Body of pancreas (tissue), 4 donors: Measurements from ENCODE around the gene CASTOR1. TPM values are rescaled to one million over a fixed set of nuclear protein-coding genes. Genes with fewer than 3 reads are reported as not detected.

Experiments
- ATAC-seq: fragments of 150-250 bp; one replicate; pipeline ENCODE4 v1.9.1; 2016
- DNase-seq, 4 donors: peaks; one replicate each; pipeline ENCODE4 v3.0.0-alpha.2; 2019
- H3K27ac ChIP-seq, 4 donors: fragments of 200-600 bp; sonication (generic); 1 replicate in 3 of 4; 2 replicates in 1 of 4; pipeline versions ENCODE4 v1.5.1 to v1.6.1; 2016 to 2019; ENCODE audit warnings: mild to moderate bottlenecking in 1 of 4, mixed read lengths in 1 of 4, moderate library complexity in 1 of 4
- H3K27me3 ChIP-seq, 2 donors: fragments of 200-600 bp; sonication (generic); one replicate each; pipeline ENCODE4 v1.6.0; 2016; ENCODE audit warnings: mild to moderate bottlenecking in 1 of 2
- H3K36me3 ChIP-seq, 2 donors: fragments of 200-600 bp; sonication (generic); replicated peaks in 1 of 2; 2 replicates each; pipeline ENCODE4 v1.5.1; 2016; ENCODE audit warnings: low read depth in 2 of 2; ENCODE audit not compliant: insufficient read depth in 1 of 2
- H3K4me1 ChIP-seq: fragments of 200-600 bp; sonication (generic); one replicate; pipeline ENCODE4 v1.6.0; 2016
- H3K4me3 ChIP-seq, 2 donors: fragments of 200-600 bp; sonication (generic); 1 replicate in 1 of 2; 2 replicates in 1 of 2; pipeline ENCODE4 v1.5.1; 2016 to 2019
- H3K9me3 ChIP-seq, 3 donors: fragments of 200-600 bp; sonication (generic); 1 replicate in 2 of 3; 2 replicates in 1 of 3; pipeline ENCODE4 v1.5.1; 2016
- POLR2A ChIP-seq, 3 donors: fragments of 450-650 bp; IDR thresholded peaks; one replicate each; pipeline ENCODE4 v1.6.1; 2016; ENCODE audit warnings: antibody characterized with exemption in 3 of 3, mild to moderate bottlenecking in 2 of 3
- WGBS, 2 donors: methylation state at CpG; one replicate each; pipeline ENCODE4 v1.1.5; 2017; 5-methylcytosine and 5-hydroxymethylcytosine counted together
- intact Hi-C: fragments of 100-400 bp; cut with DNase I; formaldehyde crosslinking; loops from one replicate; pipeline ENCODE4 v1.15.1; 2023
- total RNA-seq, 2 donors: library from RNA; depleted of rRNA; stranded (reverse); fragments of >200 nt; gene quantifications; one replicate each; pipeline ENCODE4 v1.1.0, GENCODE V29; 2016
- TF ChIP-seq, protein P1 (sequence below), 7 experiments: fragments of 450-650 bp in 4 of 7; fragments of 200-600 bp in 3 of 7; sonication (generic) in 3 of 7; IDR thresholded peaks; one replicate each; pipeline ENCODE4 v1.5.1; 2016 to 2019; ENCODE audit warnings: antibody characterized with exemption in 7 of 7

CASTOR1 gene
- total RNA-seq, 2 donors from 2014 or later = 4.2 to 21.4 TPM

GRCh38 chr22:30252411-30253204 is 36.7 kb downstream of the CASTOR1 start:
- WGBS, 2 donors = 66 to 91% methylated on average over 10 to 22 of the region's 22 CpGs
- Histone ChIP-seq H3K36me3 (no peaks in the 10 kb centered on the region), H3K4me1 (peaks cover 22% of the 10 kb centered on the region), H3K27ac (peak overlapping the region in 3 of 4 donors; percentile 22 to 69 (median 29)), H3K9me3 (no peaks in the 10 kb centered on the region), H3K4me3 (no peak overlapping the region), H3K27me3 (peaks cover 0 to 2% of the 10 kb centered on the region in 2 donors)
- TF ChIP-seq, protein P1, sequence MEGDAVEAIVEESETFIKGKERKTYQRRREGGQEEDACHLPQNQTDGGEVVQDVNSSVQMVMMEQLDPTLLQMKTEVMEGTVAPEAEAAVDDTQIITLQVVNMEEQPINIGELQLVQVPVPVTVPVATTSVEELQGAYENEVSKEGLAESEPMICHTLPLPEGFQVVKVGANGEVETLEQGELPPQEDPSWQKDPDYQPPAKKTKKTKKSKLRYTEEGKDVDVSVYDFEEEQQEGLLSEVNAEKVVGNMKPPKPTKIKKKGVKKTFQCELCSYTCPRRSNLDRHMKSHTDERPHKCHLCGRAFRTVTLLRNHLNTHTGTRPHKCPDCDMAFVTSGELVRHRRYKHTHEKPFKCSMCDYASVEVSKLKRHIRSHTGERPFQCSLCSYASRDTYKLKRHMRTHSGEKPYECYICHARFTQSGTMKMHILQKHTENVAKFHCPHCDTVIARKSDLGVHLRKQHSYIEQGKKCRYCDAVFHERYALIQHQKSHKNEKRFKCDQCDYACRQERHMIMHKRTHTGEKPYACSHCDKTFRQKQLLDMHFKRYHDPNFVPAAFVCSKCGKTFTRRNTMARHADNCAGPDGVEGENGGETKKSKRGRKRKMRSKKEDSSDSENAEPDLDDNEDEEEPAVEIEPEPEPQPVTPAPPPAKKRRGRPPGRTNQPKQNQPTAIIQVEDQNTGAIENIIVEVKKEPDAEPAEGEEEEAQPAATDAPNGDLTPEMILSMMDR (IDR thresholded peaks at IDR 0.05) = no peak
- no peak for TF ChIP-seq POLR2A (IDR thresholded peaks at IDR 0.05)
- intact Hi-C loops = no loop called here
- ATAC-seq (no peak), DNase-seq (no peak)

DNA sequence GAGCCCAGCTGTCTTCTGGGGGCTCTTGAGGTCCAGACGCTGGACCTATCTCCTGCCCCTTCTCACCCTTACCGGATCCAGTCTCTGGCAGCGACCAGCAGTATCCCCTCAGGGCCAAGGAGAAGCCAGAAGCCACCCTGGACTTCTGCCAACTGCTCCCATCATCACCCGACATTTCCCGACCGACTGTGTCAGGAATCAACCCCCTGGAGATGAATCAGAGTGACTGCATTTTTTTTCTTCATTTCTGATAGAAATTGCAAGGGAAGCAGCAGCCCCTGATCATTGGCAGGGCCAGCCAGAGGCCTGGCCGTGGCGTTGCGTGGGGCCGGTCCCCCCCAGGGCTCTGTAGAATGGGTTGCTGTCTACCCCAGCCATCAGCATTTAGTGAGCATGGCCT is 37.6 kb downstream of the CASTOR1 start:
- TF ChIP-seq POLR2A (IDR thresholded peaks at IDR 0.05) = no peak
- TF ChIP-seq, protein P1 (IDR thresholded peaks at IDR 0.05) = no peak
- 67 to 68% methylated on average over 10 of the region's 10 CpGs for WGBS, 2 donors
- peaks cover 0 to 6% of the 10 kb centered on the region in 2 donors for H3K27me3 ChIP-seq
- no peaks in the 10 kb centered on the region for H3K9me3 ChIP-seq
- H3K4me1 ChIP-seq = peaks cover 31% of the 10 kb centered on the region
- no peak overlapping the region for H3K4me3 ChIP-seq
- intact Hi-C loops = no loop called here
- ATAC-seq (no peak), DNase-seq (no peak)
- no peaks in the 10 kb centered on the region for H3K36me3 ChIP-seq
- H3K27ac ChIP-seq = no peak overlapping the region

DNA sequence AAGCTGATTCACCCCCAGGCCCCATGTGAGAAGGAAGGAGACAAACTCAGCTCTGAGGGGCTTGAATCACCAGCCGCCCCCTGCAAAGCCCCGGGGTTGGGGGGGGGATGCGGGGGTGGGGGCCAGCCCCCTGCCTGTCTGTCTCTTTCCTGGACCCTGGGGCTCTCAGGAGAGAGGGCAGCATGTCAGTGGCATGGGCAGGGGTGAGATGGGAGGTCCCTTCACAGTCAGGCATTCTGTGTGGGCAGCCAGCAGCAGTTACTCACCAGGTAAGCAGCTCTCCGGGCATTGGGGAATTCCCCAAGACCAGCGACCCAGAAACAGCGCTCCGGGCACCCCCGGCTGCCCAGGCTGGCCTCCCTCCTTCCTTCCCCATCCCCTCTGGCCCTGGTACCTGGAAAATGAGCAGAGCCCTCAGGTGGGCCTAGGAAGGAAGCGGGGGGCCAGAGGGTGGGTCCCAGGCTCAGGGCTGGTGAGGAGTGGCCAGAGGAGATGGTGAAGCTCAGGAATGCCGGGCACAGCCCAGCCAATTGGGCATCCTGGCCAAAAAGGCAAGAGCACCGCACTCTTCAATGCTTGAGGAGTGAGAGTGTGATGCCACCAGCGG is 38.5 kb downstream of the CASTOR1 start:
- peaks cover 32% of the 10 kb centered on the region for H3K4me1 ChIP-seq
- intact Hi-C loops = no loop called here

DNA sequence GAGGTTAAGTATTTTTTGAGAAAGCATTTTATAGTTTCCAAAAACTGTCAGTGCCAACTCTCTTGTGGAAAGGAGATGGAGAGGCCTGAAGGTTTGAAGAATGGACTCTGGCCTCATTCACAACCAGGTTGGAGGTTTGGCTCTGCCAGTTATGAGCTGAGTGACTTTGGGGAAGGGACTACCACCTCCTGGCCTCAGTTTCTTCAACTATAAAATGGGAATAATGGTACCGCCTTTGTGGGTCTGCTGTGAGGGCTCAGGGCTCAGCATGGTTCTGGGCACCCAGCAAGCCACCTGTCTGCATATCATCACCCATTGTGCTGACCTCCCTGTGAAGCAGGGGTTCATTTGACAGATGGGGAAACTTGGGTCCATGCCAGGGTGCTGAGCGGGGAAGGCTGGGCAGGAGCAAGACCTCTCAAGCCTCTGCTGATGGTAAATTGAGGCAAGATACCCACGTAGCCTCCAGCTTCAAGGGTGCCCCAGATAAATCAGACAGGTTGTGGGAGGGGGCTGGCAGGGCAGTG is 39.2 kb downstream of the CASTOR1 start:
- DNase-seq (no peak), ATAC-seq (no peak)
- peaks cover 35% of the 10 kb centered on the region for H3K4me1 ChIP-seq
- intact Hi-C loops = no loop called here
- no peaks in the 10 kb centered on the region for H3K9me3 ChIP-seq
- H3K27ac ChIP-seq = peak overlapping the region in 2 of 4 donors; percentile 8 to 59
- H3K4me3 ChIP-seq = no peak overlapping the region
- TF ChIP-seq POLR2A (IDR thresholded peaks at IDR 0.05) = no peak
- TF ChIP-seq, protein P1 (IDR thresholded peaks at IDR 0.05) = no peak
- WGBS, 2 donors = 88% methylated on average over 3 of the region's 3 CpGs; no CpG with 5 or more reads in 1 of the 2 donors
- peaks cover 0 to 12% of the 10 kb centered on the region in 2 donors for H3K27me3 ChIP-seq
- no peaks in the 10 kb centered on the region for H3K36me3 ChIP-seq

More for the DNA sequence above, 38.5 kb downstream of the CASTOR1 start:
- no peak overlapping the region for H3K4me3 ChIP-seq
- peak; percentile 67 for ATAC-seq
- no peaks in the 10 kb centered on the region for H3K9me3 ChIP-seq
- peak overlapping the region in 3 of 4 donors; percentile 30 to 59 (median 48) for H3K27ac ChIP-seq
- DNase-seq = peak; percentile 42 to 67 (median 60)
- no peaks in the 10 kb centered on the region for H3K36me3 ChIP-seq
- TF ChIP-seq, protein P1 (IDR thresholded peaks at IDR 0.05) = no peak
- TF ChIP-seq POLR2A (IDR thresholded peaks at IDR 0.05) = no peak
- WGBS, 2 donors = 49% methylated on average over 7 to 12 of the region's 12 CpGs
- H3K27me3 ChIP-seq = peaks cover 0 to 12% of the 10 kb centered on the region in 2 donors
